CD4-positive, alpha-beta T cell treated with Interleukin-6 for 4 hours (primary cell): ENCODE data around the gene NELL1.

Source experiments
- DNase-seq: peaks from one replicate; pipeline ENCODE4 v3.0.0-alpha.2; 2020; ENCODE audit warnings: mixed read lengths

NELL1 gene

DNA sequence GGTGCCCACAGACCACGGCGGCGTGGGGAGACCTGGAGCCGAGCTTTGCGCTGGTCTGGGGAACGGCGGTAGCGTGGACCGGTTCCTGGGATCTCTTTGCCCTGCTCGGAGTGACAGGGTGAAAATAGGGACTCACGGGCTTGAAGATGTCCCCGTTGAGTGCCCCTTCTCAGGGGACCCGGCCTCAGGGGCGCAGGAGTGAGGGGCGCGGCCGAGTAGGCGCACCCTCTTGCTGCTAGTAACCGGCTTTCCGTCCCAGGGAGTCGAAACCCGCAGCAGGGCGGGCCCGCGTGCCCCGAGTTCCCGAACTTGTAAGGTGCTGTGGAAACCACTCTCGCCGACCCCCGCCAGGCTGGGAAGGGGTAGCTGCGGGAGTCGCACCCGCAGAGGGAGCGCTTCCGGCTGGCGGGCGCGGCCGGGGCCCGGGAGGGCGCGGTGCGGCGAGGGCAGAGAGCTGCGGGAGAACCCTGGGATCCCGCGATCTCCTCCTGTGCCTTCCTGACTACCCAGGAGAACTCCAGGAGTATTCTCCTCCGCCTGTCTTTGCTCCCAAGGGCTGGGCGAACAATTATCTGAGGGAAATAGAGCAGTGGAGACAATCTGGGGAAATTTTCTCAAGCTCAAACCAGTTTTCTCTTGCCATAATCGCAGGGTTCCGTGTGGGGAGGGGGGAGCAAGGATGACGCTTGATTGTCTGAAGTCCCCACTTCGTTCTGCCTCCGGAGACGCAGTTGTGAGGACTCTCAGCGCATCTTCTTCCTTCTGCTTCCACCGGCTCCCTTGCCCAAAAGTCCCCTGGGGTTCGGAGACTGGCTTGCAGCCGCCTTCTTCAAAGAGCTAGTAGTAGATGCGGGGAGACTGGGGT is 666 bp downstream of the NELL1 start:
- DNase-seq = no peak

DNA sequence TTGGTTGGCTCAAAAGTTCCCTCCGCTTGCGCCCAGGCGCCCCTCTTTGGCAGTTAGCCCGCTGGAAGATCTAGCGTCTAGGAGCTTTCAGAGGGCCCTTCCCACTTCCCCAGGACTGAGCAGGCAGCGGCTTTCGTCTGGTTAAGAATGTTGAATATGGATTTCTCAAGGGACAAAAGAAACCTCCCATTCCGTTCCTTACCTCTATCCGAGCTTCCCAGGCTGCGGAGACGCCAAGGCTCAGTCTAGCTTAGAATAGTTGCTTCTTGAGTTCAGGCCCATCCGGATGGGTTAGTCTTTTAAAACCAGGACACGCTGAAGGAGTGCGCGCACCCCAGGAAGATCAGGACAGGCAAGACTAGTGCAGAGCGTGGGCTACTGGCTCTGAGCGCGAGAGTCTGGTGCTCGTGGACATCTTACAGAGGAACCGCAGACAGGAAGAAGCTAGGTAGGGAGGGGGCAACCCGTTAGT is 1.6 kb downstream of the NELL1 start:
- no peak for DNase-seq

DNA sequence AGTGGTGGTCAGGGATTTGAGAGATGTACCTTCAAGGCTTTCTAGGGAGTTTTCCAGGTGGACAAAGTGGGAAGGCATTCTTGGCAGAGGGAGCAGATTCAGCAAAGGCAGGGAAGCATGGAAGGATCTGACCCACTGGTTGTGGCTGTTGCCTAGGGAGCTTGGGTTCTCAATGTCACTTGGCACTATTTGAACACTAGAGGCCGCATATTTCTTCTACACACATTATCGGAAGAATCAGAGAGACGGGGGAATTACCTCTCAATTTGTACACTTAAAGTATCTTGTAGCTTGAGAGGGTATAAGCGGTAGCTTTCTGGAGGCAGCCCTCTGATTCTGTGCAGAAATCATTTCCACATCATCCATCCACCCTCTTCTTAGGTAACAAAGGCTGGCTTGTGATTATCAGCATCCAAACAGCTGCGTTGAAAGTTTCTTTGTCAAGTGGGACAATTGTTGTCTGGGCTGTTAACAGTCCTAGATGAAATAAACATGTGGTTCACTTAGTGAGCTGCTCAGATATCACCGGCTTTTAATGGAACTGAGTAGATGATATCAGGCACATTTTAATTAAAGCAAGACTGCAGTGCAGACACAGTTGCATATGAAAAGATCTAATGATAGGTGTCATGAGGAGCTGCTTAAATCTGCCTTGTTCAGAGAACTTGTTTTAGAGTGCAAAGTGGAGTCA is 2.6 kb downstream of the NELL1 start:
- DNase-seq = no peak

DNA sequence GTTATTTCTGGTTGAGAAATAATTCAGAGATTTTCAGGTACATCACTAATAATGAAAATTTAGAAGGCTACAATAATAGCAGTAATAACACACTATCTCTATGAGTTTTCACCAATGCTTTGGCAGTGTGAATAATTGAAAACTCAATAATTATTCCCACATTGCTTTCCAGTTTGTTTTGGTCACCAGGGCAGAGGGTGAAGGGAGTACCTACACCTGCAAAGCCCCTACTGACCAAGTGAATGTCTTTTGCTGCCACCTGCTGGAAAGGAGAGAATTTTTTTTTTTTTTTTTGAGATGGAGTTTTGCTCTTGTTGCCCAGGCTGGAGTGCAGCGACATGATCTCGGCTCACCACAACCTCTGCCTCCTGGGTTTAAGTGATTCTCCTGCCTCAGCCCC is 3.2 kb downstream of the NELL1 start:
- DNase-seq = no peak

DNA sequence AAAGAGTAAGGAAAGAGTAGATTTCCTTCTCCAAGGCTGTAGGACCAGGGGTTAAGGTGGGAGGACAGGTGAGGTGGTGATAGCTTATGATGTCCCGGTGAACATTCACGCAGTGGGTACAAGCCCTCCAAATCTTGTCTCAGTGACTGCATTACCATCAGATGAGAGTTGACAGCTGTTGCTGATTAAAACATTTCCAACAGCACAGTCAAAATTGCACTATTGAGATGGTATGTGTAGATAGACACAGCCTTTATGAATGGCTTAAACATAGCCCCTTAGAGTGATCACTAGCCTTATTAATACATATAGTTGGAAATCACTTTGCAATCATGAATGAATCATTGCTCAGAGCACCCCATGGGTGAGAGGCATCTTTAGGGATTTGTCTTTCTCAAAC is 7.3 kb downstream of the NELL1 start:
- no peak for DNase-seq

DNA sequence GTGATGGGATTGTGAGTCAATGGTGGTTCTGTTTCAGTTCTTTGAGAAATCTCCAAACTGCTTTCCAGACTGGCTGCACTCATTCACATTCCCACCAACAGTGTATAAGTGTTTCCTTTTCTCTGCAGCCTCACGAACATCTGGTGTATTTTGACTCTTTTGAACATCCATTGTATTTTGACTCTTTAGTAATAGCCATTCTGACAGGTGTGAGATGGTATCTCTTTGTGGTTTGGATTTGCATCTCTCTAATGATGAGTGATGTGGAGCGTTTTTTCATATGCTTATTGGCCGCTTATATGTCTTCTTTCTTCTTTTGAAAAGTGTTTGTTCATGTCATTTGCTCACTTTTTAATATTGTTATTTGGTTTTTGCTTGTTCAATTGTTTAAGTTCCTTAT is 19.4 kb downstream of the NELL1 start:
- no peak for DNase-seq

DNA sequence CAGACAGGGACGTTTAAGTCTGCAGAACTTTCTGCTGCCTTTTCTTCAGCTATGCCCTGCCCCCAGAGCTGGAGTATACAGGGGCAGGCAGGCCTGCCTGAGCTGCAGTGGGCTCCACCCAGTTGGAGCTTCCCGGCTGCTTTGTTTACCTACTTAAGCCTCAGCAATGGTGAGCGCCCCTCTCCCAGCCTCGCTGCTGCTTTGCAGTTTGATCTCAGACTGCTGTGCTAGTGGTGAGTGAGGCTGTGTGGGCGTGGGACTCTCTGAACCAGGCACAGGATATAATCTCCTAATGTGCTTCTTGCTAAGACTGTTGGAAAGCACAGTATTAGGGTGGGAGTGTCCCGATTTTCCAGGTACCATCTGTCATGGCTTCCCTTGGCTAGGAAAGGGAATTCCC is 38.5 kb downstream of the NELL1 start:
- DNase-seq = no peak

DNA sequence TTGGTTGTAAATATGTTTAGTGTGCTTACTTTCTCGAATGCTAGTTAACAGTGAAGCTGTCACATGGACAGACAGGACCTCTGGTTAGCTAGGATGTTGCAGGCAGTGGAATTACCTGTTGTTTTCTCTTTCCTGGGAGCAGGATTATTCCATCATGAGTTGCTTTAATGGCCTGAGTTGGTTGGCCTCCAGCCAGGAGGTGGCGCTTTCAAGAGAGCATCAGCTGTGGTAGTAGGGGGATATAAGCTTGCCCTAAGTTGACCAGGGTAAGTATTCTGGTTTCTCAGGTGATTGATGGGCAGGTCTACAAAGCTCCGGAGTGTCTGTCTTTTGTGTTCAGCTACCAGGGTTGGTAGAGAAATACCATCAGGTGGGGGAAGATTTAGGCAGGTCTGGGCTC is 43.5 kb downstream of the NELL1 start:
- DNase-seq = no peak

DNA sequence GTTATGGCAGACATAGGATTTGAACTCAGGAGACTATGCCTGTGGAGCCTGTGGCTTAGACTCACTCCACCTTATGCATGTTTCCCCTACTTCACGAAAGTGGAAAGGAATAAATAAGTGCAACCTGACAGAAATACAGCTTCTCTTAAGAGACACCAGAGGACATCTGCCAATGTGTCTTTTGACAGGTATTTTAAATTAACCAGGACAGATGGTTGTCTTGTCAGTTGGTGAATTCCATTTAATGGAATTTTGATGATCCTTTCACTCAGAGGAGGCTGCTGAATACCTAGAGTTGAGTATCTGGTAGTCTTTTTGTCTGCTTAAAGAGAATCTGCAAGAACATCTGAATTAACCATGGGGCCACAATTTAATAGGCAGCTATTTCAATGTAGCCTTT is 46.1 kb downstream of the NELL1 start:
- DNase-seq = no peak

DNA sequence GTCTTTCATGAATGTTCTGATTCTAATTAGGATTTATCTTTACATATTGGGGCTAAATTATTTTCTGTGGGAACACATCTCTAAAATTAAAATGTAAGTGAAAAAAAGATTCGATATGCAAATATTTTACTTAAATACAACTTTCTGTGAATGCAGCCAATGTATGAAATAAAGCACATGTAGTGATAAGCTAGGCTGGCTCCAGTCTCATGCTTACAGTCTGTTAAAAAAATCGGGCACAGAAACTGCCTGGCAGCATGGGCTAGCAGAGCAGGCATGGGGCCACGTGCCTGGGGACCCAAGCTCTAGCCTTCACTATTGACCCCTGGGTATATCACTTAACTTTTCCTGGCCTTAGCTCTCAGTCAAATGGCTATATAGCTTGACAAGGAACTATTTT is 46.5 kb downstream of the NELL1 start:
- DNase-seq = no peak

DNA sequence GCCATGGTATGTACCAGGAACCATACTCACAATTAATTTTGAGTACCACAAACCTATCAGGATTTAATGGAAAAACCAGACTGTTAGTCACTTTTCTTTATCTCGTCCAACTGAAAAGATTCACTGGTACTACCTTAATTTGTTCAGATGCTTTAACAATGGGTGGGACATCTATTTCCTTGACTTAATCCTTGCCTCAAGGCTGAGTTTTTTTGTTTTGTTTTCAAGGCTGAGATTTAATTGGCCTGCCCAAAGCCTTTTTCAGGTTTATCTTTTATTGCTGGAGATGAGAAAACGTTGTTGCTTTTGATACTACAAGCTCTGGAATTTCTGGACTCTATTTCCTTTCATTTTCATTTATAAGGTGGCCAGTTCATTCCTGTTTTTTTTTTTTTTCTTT is 50.4 kb downstream of the NELL1 start:
- DNase-seq = no peak

DNA sequence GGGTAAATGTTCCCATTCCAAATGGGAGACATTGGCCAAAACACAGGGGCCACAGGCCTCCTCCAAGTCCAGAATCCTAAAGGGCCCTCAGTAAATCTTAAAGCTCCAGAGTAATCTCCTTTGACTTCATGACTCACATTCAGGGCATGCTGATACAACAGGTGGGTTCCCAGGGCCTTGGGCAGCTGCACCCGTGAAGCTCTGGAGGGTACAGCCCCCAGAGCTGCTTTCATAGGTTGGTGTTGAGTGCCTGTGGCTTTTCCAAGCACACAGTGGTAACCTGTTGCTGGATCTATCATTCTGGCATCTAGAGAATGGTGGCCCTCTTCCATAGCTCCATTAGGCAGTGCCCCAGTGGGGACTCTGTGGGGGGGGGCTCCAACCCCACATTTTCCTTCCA is 54.0 kb downstream of the NELL1 start:
- no peak for DNase-seq

DNA sequence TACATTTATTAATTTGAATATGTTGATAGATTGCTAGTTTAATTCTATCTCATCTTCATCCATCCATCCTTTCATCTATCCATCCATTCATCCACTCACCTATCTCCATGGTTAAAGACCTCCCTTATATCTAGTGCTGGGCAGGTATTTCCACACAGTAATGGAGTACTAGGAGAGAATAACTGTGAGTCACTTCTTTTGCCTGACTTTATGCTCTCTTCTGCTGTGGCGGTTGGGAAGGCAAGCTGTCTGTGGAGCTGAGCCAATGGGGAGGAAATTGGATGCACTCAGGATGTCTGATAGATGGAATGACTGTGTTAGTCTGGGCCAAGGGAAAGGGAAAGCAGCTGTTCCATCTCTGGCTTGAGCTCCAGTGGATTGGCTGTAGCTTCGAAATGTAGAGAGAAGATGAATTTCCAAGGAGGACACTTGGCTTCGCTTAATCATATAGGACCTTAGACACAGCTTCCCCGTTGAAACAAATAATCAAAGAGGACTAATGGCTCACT is 60.3 kb downstream of the NELL1 start:
- no peak for DNase-seq

DNA sequence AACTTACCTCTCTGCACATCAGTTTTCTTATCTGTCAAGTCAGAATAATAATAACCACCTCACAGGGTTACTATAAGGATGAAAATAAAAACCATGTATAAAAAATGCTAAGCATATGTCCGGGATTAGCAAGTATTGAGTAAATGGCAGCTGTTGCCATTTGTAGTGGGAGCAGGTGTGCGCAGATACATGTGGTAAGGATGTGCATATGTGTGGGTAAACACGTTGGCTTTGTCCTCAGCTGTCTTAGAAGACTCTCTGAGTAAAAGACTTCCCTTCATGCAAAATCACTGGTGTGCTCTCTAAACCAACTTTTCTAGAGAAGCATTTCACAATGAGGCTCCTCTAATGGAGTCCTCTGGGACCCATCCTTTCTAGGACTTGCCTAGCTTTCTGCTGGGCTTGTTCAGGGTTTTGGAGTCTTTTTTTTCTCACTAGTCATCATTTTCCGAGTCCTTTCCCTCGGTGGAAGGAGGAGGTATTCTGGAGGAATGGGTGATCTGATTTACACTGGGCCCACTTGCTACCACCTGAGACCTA is 62.4 kb downstream of the NELL1 start:
- DNase-seq = no peak

DNA sequence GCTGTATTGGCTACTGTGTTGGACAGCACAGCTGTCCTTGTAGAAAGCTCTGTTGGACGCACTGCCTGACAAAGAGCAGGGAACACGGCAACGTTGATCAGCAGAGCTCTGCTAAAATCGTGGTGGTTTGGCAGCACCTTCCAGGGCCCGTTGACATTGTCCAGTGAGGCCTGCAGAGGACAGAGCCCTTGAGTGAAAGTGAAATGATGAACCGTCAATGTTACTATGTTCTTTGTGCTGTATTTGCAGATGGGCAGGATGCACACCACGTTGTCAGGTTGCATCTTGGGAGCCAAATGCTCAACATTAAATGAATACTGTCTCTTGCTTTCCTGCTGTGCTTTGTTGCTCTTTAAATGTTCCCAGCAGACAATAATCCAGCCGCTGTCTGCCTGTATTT is 69.7 kb downstream of the NELL1 start:
- no peak for DNase-seq

DNA sequence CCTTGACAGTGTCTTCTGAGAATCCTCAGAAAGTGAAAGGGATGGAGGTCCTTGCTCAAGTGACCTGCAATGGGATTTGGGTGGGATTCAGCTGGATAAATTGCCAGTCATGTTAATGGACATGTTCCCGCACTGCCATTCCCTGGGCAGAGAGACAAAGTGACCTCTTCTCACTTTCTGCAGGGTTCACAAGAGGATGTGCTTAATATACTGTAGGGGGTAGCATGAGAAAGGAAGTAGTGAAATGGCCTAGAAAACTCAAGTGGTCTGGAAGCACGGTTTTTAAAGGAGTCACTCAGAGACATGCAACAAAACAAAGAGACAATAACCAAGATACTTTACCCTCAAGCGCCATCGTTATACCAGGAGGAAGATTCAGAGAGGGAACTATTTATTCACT is 70.2 kb downstream of the NELL1 start:
- no peak for DNase-seq

DNA sequence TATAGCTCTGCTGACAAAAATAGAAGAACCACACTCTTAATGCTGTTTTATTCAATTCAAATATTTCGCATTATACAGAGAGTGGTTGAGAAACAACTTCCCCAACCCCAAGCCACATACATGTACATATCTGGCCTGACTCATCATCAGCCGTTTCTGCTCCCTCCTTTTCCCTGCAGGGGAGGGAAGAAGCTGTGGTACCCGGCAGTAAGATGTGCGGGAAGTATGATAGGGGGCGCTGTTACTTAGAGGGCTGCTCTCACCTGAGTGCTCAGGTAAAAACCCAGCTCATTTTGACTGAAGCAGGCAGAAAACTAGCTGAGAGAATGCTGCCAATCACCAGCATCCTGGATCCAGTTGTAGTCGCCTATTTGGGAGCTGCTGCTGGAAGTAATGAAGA is 85.5 kb downstream of the NELL1 start:
- no peak for DNase-seq

DNA sequence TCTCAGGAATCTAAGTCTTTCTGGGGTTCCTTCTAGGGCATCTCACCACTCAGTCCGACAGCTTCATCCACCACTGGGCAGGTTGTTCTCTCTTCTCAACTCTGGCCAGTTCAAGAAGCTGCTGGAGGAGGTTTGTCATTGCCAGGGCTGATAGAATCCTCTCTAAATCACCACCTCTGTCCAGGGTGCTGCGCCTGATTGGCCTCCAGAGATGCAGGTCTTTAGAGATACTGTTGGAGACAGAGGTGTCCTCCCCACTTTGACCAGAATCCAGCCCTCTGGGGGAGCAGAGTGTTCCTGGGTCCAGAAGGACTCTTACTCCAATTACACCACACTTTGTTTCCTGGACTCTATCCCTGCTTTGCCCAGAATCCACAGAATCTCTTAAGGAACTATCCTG is 90.2 kb downstream of the NELL1 start:
- DNase-seq = no peak

DNA sequence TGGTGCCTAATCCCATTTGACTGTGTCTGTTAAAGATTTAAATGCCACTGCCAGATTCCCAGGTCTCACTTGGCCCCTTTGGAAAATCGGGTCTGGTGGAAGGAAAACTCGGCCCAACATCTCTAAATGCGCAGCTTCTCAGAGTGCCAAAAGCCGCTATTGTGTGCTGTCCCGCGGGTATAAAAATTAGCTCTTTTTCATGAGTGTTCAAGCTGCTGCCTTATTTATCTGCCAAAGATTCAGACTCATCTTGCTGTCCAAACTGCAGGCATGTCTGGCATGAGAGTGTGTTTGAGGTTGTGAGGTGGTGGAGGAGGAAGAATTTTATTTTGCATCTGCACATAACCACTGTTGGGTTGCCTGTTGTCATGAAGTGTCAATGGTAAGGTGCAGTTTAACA is 91.4 kb downstream of the NELL1 start:
- DNase-seq = no peak

DNA sequence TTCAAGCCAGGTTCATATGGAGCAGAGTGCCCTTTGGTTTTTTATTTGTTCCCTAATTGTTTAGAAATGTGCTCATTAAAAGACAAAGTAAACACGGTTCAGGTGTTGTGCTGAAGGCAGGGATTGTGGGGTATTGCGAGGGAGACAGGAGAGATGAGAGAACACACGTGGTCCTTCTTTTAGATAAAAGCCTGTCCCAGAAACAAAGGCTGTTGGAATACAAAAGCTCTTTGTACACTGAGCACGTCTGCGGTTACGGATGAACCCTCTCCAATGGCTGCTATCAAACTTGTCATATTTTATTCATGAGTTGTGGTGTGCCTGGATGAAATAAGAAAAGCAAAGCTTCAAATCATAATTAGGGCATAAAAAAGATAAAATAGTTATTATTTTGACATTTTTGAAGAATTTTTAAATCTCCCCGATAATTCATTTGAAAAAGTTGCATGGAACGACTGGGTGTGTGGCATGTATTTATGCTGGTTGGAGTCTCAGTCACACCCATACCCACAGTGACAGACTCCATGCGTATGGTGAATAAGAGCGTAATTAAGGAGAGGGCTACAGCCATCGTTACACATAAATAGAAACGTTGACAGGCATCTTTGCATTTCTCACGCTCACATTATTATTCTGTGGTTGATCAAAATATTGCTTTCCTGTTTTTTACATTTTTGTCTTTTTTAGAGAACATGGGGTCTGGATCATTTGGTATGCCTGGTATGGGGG is 92.9 kb downstream of the NELL1 start:
- DNase-seq = no peak

DNA sequence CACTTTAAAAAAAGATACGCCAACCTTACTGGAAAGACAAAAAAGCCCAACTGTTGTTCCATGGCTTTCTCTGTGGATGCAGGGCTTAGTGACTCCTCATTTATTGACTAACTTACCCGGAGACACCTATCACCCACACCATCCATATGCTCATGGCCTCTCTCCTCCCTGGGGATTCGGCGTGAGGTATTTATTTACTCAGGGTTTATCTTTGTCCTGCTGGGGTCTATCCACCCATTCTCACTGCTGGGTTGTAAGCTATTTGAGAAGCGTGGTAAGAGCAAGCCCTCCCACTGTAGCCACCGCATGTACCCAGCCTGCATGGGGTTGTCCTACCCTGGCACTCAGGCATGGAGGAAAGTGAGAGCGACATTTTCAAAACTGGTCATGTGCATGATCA is 93.6 kb downstream of the NELL1 start:
- DNase-seq = no peak

DNA sequence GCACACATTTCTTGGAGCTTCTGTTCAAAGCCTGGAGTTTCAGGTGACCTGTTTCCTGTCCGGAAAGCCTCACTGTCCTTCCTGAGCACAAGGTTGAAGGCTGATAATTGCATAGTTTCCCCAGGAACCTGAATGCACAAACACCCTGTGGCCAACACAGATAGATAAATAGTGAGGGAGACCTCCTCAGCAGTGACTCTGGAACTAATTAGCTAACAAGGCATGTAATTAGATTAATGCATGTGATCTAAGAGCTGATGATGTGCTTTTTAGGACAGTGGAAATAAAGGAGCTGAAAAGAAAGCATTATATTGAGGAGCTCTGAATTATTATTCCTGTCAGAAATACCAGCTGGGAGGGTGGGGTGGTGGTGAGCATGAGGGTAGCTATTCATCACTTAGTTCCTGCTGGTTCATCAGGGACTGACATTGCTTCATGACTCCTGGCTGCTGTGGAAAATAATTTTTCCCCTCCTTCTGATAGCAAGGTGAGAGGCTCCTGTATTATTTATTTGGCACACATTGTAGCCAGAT is 101.1 kb downstream of the NELL1 start:
- no peak for DNase-seq

DNA sequence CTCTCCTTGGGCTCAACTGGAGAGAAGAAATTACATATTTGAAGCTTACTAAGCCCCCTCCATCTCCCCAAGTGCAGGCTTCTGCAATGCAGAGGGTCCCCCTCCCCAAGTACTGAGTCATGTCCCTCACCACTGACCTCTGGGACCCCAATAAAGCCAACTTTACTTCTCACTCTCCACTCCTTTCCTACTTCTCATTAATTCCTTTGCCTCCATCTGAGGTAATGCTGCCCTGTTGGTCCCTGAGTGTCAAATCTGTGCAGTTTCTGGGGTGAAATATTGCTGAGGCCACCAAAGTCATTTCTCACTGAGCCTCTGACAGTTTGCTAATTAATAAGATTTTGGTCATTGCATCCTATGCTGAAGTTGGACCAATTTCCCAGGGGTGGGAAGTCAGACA is 101.6 kb downstream of the NELL1 start:
- no peak for DNase-seq
